HCT116 (cell line): ENCODE data around the gene HHAT. TPM values are rescaled to one million over a fixed set of nuclear protein-coding genes. Genes with fewer than 3 reads are reported as not detected.

ENCODE experiments used
- ATAC-seq: fragments of 200-7000 bp; cut with Tn5 transposase; 2 replicates; pipeline ENCODE4 v1.9.1; 2020; ENCODE audit warnings: mild to moderate bottlenecking, moderate library complexity
- BruUV-seq: library from RNA; stranded (reverse); fragments of 400-500 nt; replicated peaks from 2 replicates; lab custom pipeline; 2021; lab: Mats Ljungman, UMichigan
- CTCF ChIA-PET: fragments of 300-600 bp; sonication (Branson Sonifier 250); formaldehyde crosslinking; loops from one replicate; lab custom pipeline; 2021; ENCODE audit warnings: antibody characterized with exemption; lab: Charles Lee
- POLR2A ChIA-PET: fragments of 300-600, 350-600 bp; sonication (Branson Sonifier 250); formaldehyde crosslinking; loops from one replicate; lab custom pipeline; 2021; ENCODE audit warnings: antibody characterized with exemption; lab: Charles Lee
- RAD21 ChIA-PET, 2 experiments: fragments of 300-600 bp; sonication (Branson Sonifier 250); formaldehyde crosslinking; loops; one replicate each; lab custom pipeline; 2023; ENCODE audit warnings: low total read pairs in 2 of 2; ENCODE audit not compliant: uncharacterized antibody in 2 of 2, unreplicated experiment in 2 of 2, low non-redundant PET in 1 of 2; lab: Charles Lee
- DNase-seq: peaks from one replicate; pipeline ENCODE4 v3.0.0-alpha.2; 2010; ENCODE audit warnings: low read depth, low spot score
- H2AFZ ChIP-seq: fragments of 200-600 bp; shearing (Covaris generic), sonication (generic); 2 replicates; pipeline ENCODE4 v1.6.1; 2017; ENCODE audit warnings: low read depth, mixed run types, mixed read lengths, antibody characterized with exemption, low read length; ENCODE audit not compliant: poor library complexity, severe bottlenecking
- H3K27ac ChIP-seq: 2 replicates; pipeline ENCODE4 v1.5.1; 2012; ENCODE audit warnings: low read depth, low read length
- H3K27me3 ChIP-seq: fragments of 200-600 bp; sonication (generic); 2 replicates; pipeline ENCODE4 v1.6.1; 2016; ENCODE audit warnings: mixed run types, low read length, mixed read lengths; ENCODE audit not compliant: insufficient read depth
- H3K36me3 ChIP-seq, 2 experiments: fragments of 200-500 bp in 1 of 2; fragments of 200-600 bp in 1 of 2; sonication (Bioruptor generic) in 1 of 2; sonication (generic) in 1 of 2; 2 replicates each; pipeline versions ENCODE4 v1.5.1 to v1.6.1; 2014 to 2016; ENCODE audit warnings: low read length in 2 of 2, inconsistent platforms in 1 of 2, mixed read lengths in 1 of 2, mixed run types in 1 of 2; ENCODE audit not compliant: insufficient read depth in 2 of 2, control insufficient read depth in 1 of 2
- H3K4me1 ChIP-seq, 2 experiments: fragments of 200-600 bp in 1 of 2; sonication (generic) in 1 of 2; 2 replicates each; pipeline versions ENCODE4 v1.5.1 to v1.6.1; 2012 to 2017; ENCODE audit warnings: low read length in 2 of 2, inconsistent platforms in 1 of 2, mild to moderate bottlenecking in 1 of 2, mixed read lengths in 1 of 2, mixed run types in 1 of 2, moderate library complexity in 1 of 2; ENCODE audit not compliant: insufficient read depth in 2 of 2, control insufficient read depth in 1 of 2
- H3K4me2 ChIP-seq: fragments of 200-600 bp; sonication (generic); 2 replicates; pipeline ENCODE4 v1.6.1; 2017; ENCODE audit warnings: mixed run types, low read length, mixed read lengths
- H3K4me3 ChIP-seq, 2 experiments: fragments of 200-600 bp in 1 of 2; sonication (generic) in 1 of 2; replicated peaks in 1 of 2; 2 replicates each; pipeline ENCODE4 v1.5.1; 2011 to 2016; ENCODE audit warnings: low read length in 2 of 2, control low read depth in 1 of 2, low read depth in 1 of 2, mild to moderate bottlenecking in 1 of 2, mixed read lengths in 1 of 2, mixed run types in 1 of 2
- H3K79me2 ChIP-seq: fragments of 200-600 bp; sonication (generic); 2 replicates; pipeline ENCODE4 v1.6.1; 2017; ENCODE audit warnings: mild to moderate bottlenecking, mixed run types, low read length, moderate library complexity, mixed read lengths; ENCODE audit not compliant: insufficient read depth
- H3K9ac ChIP-seq: fragments of 200-600 bp; sonication (generic); 2 replicates; pipeline ENCODE4 v1.6.1; 2016; ENCODE audit warnings: low read length, mixed read lengths
- H3K9me2 ChIP-seq: fragments of 200-600 bp; sonication (generic), shearing (Covaris generic); 2 replicates; pipeline ENCODE4 v1.6.1; 2017; ENCODE audit warnings: mixed run types, mild to moderate bottlenecking, moderate library complexity; ENCODE audit not compliant: insufficient read depth
- H3K9me3 ChIP-seq, 2 experiments: fragments of 200-500 bp in 1 of 2; fragments of 200-600 bp in 1 of 2; sonication (Bioruptor generic) in 1 of 2; sonication (generic) in 1 of 2; 2 replicates each; pipeline ENCODE4 v1.6.1; 2014 to 2017; ENCODE audit warnings: low read length in 2 of 2, mixed read lengths in 2 of 2, inconsistent platforms in 1 of 2, low read depth in 1 of 2, mild to moderate bottlenecking in 1 of 2, mixed run types in 1 of 2, moderate library complexity in 1 of 2; ENCODE audit not compliant: control insufficient read depth in 1 of 2, insufficient read depth in 1 of 2
- H4K20me1 ChIP-seq: fragments of 200-600 bp; sonication (generic), shearing (Covaris generic); 2 replicates; pipeline ENCODE4 v1.6.1; 2017; ENCODE audit warnings: mixed run types, mild to moderate bottlenecking, moderate library complexity; ENCODE audit not compliant: insufficient read depth
- CBX3 ChIP-seq: IDR thresholded peaks from 2 replicates; pipeline ENCODE4 v1.6.1; 2012; ENCODE audit warnings: low read depth
- CEBPB ChIP-seq: IDR thresholded peaks from 2 replicates; pipeline ENCODE4 v1.6.1; 2012; ENCODE audit warnings: low read depth
- EGR1 ChIP-seq: IDR thresholded peaks from 2 replicates; pipeline ENCODE4 v1.6.1; 2012; ENCODE audit warnings: low read depth
- ELF1 ChIP-seq: IDR thresholded peaks from 2 replicates; pipeline ENCODE4 v1.6.1; 2012; ENCODE audit warnings: low read depth, borderline replicate concordance
- EZH2phosphoT487 ChIP-seq: fragments of 200-600 bp; IDR thresholded peaks from 2 replicates; pipeline ENCODE4 v1.6.1; 2018; ENCODE audit warnings: antibody characterized with exemption, borderline replicate concordance
- FOSL1 ChIP-seq: IDR thresholded peaks from 2 replicates; pipeline ENCODE4 v1.6.1; 2012; ENCODE audit warnings: low read depth
- JUND ChIP-seq: IDR thresholded peaks from 2 replicates; pipeline ENCODE4 v1.6.1; 2012
- SIN3A ChIP-seq: IDR thresholded peaks from 2 replicates; pipeline ENCODE4 v1.6.1; 2012; ENCODE audit warnings: low read depth
- SP1 ChIP-seq: IDR thresholded peaks from 2 replicates; pipeline ENCODE4 v1.6.1; 2012; ENCODE audit warnings: low read depth
- SRF ChIP-seq: IDR thresholded peaks from 2 replicates; pipeline ENCODE4 v1.6.1; 2012; ENCODE audit warnings: low read depth
- TCF7L2 ChIP-seq: IDR thresholded peaks from 2 replicates; pipeline ENCODE4 v1.7.0; 2011; ENCODE audit warnings: borderline replicate concordance, inconsistent platforms; ENCODE audit not compliant: insufficient read depth, insufficient read length; ENCODE audit errors: extremely low read depth
- YY1 ChIP-seq: IDR thresholded peaks from 2 replicates; pipeline ENCODE4 v1.6.1; 2011; ENCODE audit warnings: low read length, low read depth, moderate library complexity, mild to moderate bottlenecking; ENCODE audit not compliant: insufficient replicate concordance; ENCODE audit errors: extremely low read depth
- ZFX ChIP-seq: fragments of 450-650 bp; IDR thresholded peaks from 2 replicates; pipeline ENCODE4 v1.6.1; 2017
- ZNF274 ChIP-seq: fragments of 200-500 bp; sonication (Bioruptor generic); IDR thresholded peaks from 2 replicates; pipeline ENCODE4 v1.6.1; 2014; ENCODE audit warnings: mild to moderate bottlenecking, low read depth, low read length, inconsistent platforms
- intact Hi-C: fragments of 100-400 bp; cut with micrococcal nuclease; formaldehyde crosslinking; loops from 2 replicates; pipeline ENCODE4 v1.10.0; 2022
- total RNA-seq: library from RNA; stranded (reverse); gene quantifications from one replicate; pipeline ENCODE4 v1.2.1, GENCODE V29; 2021; ENCODE audit not compliant: unreplicated experiment
- TF ChIP-seq, protein P1 (sequence below), 3 experiments: fragments of 200-600 bp in 1 of 3; sonication (generic) in 1 of 3; IDR thresholded peaks in 2 of 3; conservative IDR thresholded peaks in 1 of 3; 2 replicates each; pipeline ENCODE4 v1.5.1; 2012 to 2017; ENCODE audit warnings: low read depth in 2 of 3, low read length in 2 of 3, antibody characterized with exemption in 1 of 3, borderline replicate concordance in 1 of 3, control low read depth in 1 of 3, mild to moderate bottlenecking in 1 of 3, mixed read lengths in 1 of 3, mixed run types in 1 of 3, moderate library complexity in 1 of 3; ENCODE audit not compliant: insufficient read depth in 1 of 3
- TF ChIP-seq, protein P2 (sequence below): IDR thresholded peaks from 2 replicates; pipeline ENCODE4 v1.6.1; 2011; ENCODE audit warnings: mild to moderate bottlenecking, low read length, moderate library complexity; ENCODE audit not compliant: insufficient replicate concordance; ENCODE audit errors: extremely low read depth
- TF ChIP-seq, protein P3 (sequence below): IDR thresholded peaks from 2 replicates; pipeline ENCODE4 v1.6.1; 2012; ENCODE audit warnings: low read depth

HHAT gene
- total RNA-seq, 1 experiment from 2014 or later: 2.7 TPM

DNA sequence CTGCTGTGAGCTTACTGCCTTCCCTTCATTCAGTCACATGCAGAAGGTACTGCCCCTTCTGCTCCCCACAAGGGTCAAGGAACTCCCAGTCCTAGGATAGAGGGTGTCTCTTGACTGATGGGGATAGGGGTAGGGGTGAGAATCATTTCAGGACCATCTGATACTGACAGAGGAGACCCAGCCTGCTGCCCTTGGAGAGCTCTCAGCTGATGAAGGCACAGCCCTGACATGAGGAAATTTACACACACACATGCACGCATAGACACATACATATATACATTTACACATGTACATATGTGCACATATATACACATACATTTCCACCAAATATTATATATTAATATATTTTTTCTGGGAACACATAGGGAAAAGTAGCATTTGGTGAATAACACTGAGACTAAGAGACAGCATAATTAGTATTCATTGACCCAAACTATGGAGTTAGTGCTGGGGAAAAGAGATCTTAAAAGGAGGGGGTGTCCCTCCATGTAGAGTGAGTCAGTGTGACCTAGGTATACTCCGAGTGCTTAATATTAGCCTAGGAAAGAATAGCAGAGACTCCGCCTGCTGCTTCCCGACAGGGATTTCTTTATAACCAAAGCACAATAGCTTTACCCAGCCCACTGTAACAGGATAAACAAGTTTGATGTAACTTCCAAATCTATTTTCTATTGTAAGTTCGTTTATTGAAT is 27.6 kb upstream of the HHAT start:
- intact Hi-C loops: no loop called here
- Histone ChIP-seq H3K9me3 (no peaks in the 10 kb centered on the region), H3K4me3 (no peak overlapping the region), H3K9ac (no peak overlapping the region), H2AFZ (no peak overlapping the region)
- RAD21 ChIA-PET: no interaction called here
- ATAC-seq: no peak
- no peak for TF ChIP-seq ZFX
- TF ChIP-seq, protein P1, sequence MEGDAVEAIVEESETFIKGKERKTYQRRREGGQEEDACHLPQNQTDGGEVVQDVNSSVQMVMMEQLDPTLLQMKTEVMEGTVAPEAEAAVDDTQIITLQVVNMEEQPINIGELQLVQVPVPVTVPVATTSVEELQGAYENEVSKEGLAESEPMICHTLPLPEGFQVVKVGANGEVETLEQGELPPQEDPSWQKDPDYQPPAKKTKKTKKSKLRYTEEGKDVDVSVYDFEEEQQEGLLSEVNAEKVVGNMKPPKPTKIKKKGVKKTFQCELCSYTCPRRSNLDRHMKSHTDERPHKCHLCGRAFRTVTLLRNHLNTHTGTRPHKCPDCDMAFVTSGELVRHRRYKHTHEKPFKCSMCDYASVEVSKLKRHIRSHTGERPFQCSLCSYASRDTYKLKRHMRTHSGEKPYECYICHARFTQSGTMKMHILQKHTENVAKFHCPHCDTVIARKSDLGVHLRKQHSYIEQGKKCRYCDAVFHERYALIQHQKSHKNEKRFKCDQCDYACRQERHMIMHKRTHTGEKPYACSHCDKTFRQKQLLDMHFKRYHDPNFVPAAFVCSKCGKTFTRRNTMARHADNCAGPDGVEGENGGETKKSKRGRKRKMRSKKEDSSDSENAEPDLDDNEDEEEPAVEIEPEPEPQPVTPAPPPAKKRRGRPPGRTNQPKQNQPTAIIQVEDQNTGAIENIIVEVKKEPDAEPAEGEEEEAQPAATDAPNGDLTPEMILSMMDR (IDR thresholded peaks at IDR 0.05 in 2 of 3, conservative IDR thresholded peaks at IDR 0.05 in 1 of 3; ENCODE audit: borderline replicate concordance in 1 of 3, insufficient read depth in 1 of 3, low read depth in 2 of 3, low read length in 2 of 3): no peak
- TF ChIP-seq SP1: no peak
- no peak for TF ChIP-seq CEBPB
- no peak for TF ChIP-seq EZH2phosphoT487
- TF ChIP-seq EGR1: no peak
- no peak for TF ChIP-seq JUND
- no peak for TF ChIP-seq YY1
- TF ChIP-seq ELF1: no peak
- no peak for TF ChIP-seq TCF7L2
- TF ChIP-seq FOSL1: no peak
- TF ChIP-seq, protein P2, sequence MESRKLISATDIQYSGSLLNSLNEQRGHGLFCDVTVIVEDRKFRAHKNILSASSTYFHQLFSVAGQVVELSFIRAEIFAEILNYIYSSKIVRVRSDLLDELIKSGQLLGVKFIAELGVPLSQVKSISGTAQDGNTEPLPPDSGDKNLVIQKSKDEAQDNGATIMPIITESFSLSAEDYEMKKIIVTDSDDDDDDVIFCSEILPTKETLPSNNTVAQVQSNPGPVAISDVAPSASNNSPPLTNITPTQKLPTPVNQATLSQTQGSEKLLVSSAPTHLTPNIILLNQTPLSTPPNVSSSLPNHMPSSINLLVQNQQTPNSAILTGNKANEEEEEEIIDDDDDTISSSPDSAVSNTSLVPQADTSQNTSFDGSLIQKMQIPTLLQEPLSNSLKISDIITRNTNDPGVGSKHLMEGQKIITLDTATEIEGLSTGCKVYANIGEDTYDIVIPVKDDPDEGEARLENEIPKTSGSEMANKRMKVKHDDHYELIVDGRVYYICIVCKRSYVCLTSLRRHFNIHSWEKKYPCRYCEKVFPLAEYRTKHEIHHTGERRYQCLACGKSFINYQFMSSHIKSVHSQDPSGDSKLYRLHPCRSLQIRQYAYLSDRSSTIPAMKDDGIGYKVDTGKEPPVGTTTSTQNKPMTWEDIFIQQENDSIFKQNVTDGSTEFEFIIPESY: no peak
- TF ChIP-seq, protein P3, sequence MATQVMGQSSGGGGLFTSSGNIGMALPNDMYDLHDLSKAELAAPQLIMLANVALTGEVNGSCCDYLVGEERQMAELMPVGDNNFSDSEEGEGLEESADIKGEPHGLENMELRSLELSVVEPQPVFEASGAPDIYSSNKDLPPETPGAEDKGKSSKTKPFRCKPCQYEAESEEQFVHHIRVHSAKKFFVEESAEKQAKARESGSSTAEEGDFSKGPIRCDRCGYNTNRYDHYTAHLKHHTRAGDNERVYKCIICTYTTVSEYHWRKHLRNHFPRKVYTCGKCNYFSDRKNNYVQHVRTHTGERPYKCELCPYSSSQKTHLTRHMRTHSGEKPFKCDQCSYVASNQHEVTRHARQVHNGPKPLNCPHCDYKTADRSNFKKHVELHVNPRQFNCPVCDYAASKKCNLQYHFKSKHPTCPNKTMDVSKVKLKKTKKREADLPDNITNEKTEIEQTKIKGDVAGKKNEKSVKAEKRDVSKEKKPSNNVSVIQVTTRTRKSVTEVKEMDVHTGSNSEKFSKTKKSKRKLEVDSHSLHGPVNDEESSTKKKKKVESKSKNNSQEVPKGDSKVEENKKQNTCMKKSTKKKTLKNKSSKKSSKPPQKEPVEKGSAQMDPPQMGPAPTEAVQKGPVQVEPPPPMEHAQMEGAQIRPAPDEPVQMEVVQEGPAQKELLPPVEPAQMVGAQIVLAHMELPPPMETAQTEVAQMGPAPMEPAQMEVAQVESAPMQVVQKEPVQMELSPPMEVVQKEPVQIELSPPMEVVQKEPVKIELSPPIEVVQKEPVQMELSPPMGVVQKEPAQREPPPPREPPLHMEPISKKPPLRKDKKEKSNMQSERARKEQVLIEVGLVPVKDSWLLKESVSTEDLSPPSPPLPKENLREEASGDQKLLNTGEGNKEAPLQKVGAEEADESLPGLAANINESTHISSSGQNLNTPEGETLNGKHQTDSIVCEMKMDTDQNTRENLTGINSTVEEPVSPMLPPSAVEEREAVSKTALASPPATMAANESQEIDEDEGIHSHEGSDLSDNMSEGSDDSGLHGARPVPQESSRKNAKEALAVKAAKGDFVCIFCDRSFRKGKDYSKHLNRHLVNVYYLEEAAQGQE: no peak
- TF ChIP-seq SIN3A: no peak
- no peak for TF ChIP-seq ZNF274
- no peak for TF ChIP-seq SRF
- no peak for TF ChIP-seq CBX3
- TF ChIP-seq, all 23 proteins: peak for 0
- no peaks in the 10 kb centered on the region for H3K9me2 ChIP-seq
- no peaks in the 10 kb centered on the region for H3K79me2 ChIP-seq
- no peak for DNase-seq
- H4K20me1 ChIP-seq: no peaks in the 10 kb centered on the region
- no TSS peak for BruUV-seq
- peaks cover 10% of the 10 kb centered on the region; the same call in 1 of the 2 replicates for H3K27me3 ChIP-seq
- H3K36me3 ChIP-seq: no peaks in the 10 kb centered on the region
- H3K4me2 ChIP-seq: no peak overlapping the region
- ChIA-PET CTCF (interaction anchor here (1.7 to 2.1 kb wide), 2 partner anchors 8 to 10 kb away, joined by 5 to 6 read pairs; no protein-coding TSS in a partner anchor), POLR2A (interaction anchor here (0.6 kb wide), 1 partner anchor 1849 kb away, joined by 3 read pairs; no protein-coding TSS in a partner anchor)
- no peak overlapping the region for H3K27ac ChIP-seq
- no peaks in the 10 kb centered on the region for H3K4me1 ChIP-seq
